Measurements from ENCODE around the gene CLIC3.
A peak's percentile ranks its signal among the peaks of the same experiment; 100 is the strongest.

CLIC3 gene

DNA sequence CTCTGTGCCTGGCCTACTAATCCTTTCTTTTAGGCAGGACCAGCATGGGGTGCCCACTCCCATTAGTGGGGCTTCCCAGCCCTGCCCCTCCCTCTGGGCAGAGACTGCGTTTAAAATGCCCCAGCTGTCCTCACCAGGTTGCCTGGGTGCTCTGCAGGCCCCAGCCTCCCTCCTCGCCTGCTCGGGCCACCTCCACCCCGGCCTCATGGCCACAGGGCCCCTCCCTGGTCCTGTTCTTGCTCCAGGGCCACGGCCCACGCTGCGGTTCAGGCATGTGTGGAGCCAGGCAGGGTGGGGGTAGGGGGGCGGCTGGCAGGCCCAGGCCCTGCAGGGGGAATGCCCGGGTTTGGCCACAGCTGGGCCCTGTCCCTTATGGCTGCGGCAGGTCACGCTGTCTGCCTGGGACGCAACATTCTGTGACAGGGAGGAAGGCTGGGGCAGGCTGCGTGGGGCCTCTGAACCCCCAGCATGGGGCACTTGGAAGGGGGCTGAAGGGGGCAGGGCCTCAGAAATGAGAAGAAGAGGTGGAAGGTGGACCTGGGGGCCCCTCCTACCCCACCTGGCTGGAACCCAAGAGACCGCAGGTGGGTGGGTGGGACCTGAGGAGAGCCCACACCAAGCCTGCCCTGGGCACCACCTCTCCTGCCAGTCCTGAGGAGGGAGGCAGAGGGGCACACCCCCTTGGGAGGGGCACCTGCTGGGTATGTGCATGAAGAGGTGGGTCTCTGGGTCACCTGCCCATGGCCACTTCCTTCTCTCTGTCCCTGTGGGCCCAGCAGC, 44.6 kb downstream of the CLIC3 start, which contains the start of gene LCN12:
Gene LCN12, plus strand, starts transcription at position 733 of the 780 bp plus-strand sequence. CDS start 55 bp downstream, outside the sequence.
- no peak for DNase-seq (ENCODE audit: low read depth)
- TF ChIP-seq CTCF (IDR thresholded peaks at IDR 0.05; ENCODE audit: insufficient read depth, low read depth, low read length, missing control alignments): no peak
- H3K4me3 ChIP-seq (ENCODE audit: low read depth, low read length): no peak within 1 kb of the TSS

- no peak for DNase-seq (ENCODE audit: low read depth)
- H3K4me3 ChIP-seq (ENCODE audit: low read depth, low read length): peak overlapping the region; percentile 81; the same call in 1 of the 2 replicates
- no peak for TF ChIP-seq CTCF (IDR thresholded peaks at IDR 0.05; ENCODE audit: insufficient read depth, low read depth, low read length, missing control alignments)
Observed at GRCh38 chr9:136950656-136951276, 45.6 kb downstream of the CLIC3 start.

- peak overlapping the region; percentile 81 for H3K4me3 ChIP-seq (ENCODE audit: low read depth, low read length)
- TF ChIP-seq CTCF (IDR thresholded peaks at IDR 0.05; ENCODE audit: insufficient read depth, low read depth, low read length, missing control alignments): peak; percentile 6
- peak; percentile 97 for DNase-seq (ENCODE audit: low read depth)
Observed at GRCh38 chr9:136949817-136950655, 46.3 kb downstream of the CLIC3 start.

- peak overlapping the region; percentile 81 for H3K4me3 ChIP-seq (ENCODE audit: low read depth, low read length)
- no peak for TF ChIP-seq CTCF (IDR thresholded peaks at IDR 0.05; ENCODE audit: insufficient read depth, low read depth, low read length, missing control alignments)
- DNase-seq (ENCODE audit: low read depth): no peak
Observed at GRCh38 chr9:136949239-136949816, 47.0 kb downstream of the CLIC3 start.

GRCh38 chr9:136947955-136948510, 48.3 kb downstream of the CLIC3 start:
- no peak overlapping the region for H3K4me3 ChIP-seq (ENCODE audit: low read depth, low read length)
- DNase-seq (ENCODE audit: low read depth): peak; percentile 52
- TF ChIP-seq CTCF (IDR thresholded peaks at IDR 0.05; ENCODE audit: insufficient read depth, low read depth, low read length, missing control alignments): peak; percentile 57

All from GM12865 (cell line).